Ascending aorta (tissue), 2 donors: ENCODE data around the gene PHAF1. TPM values are rescaled to one million over a fixed set of nuclear protein-coding genes. Genes with fewer than 3 reads are reported as not detected.

Experiments
- DNase-seq, 2 donors: peaks; one replicate each; pipeline ENCODE4 v3.0.0-alpha.2; 2019; ENCODE audit warnings: low spot score in 2 of 2
- H3K27ac ChIP-seq, 2 donors: fragments of 200-600 bp; sonication (generic); one replicate each; pipeline ENCODE4 v1.5.1; 2016 to 2017; ENCODE audit warnings: mild to moderate bottlenecking in 1 of 2
- H3K27me3 ChIP-seq: fragments of 200-600 bp; sonication (generic); one replicate; pipeline ENCODE4 v1.5.1; 2017
- H3K36me3 ChIP-seq, 2 donors: fragments of 200-600 bp; sonication (generic); one replicate each; pipeline ENCODE4 v1.5.1; 2016
- H3K4me1 ChIP-seq, 2 donors: fragments of 200-600 bp; sonication (generic); one replicate each; pipeline ENCODE4 v1.5.1; 2016 to 2017; ENCODE audit warnings: mild to moderate bottlenecking in 1 of 2
- H3K4me3 ChIP-seq, 2 donors: fragments of 200-600 bp; sonication (generic); one replicate each; pipeline ENCODE4 v1.5.1; 2016 to 2017; ENCODE audit warnings: mild to moderate bottlenecking in 1 of 2
- H3K9me3 ChIP-seq, 2 donors: fragments of 200-600 bp; sonication (generic); one replicate each; pipeline ENCODE4 v1.5.1; 2016
- CTCF ChIP-seq, 3 experiments: fragments of 200-600 bp in 2 of 3; fragments of 450-650 bp in 1 of 3; sonication (generic) in 2 of 3; IDR thresholded peaks; one replicate each; pipeline ENCODE4 v1.5.1; 2016 to 2019; ENCODE audit warnings: antibody characterized with exemption in 3 of 3, mild to moderate bottlenecking in 1 of 3, moderate library complexity in 1 of 3
- intact Hi-C: fragments of 100-400 bp; cut with DNase I; formaldehyde crosslinking; loops from one replicate; pipeline ENCODE4 v1.15.1; 2023
- total RNA-seq: library from RNA; depleted of rRNA; stranded (reverse); fragments of >200 nt; gene quantifications from one replicate; pipeline ENCODE4 v1.1.0, GENCODE V29; 2016

Gene PHAF1
- total RNA-seq, 1 donor from 2014 or later = 4.5 TPM

- no peak for TF ChIP-seq CTCF (IDR thresholded peaks at IDR 0.05)
- Histone ChIP-seq H3K27me3 (no peaks in the 10 kb centered on the region), H3K4me3 (peak overlapping the region; percentile 57 to 64), H3K4me1 (peaks cover 19 to 29% of the 10 kb centered on the region in 2 donors), H3K9me3 (no peaks in the 10 kb centered on the region), H3K27ac (peak overlapping the region; percentile 91 to 93), H3K36me3 (no peaks in the 10 kb centered on the region)
- intact Hi-C loops = no loop called here
- DNase-seq = no peak
Observed at GRCh38 chr16:67170949-67171649, 61.4 kb downstream of the PHAF1 start.

- H3K4me3 ChIP-seq = peak overlapping the region; percentile 49 to 67
- no peaks in the 10 kb centered on the region for H3K27me3 ChIP-seq
- H3K9me3 ChIP-seq = no peaks in the 10 kb centered on the region
- peak overlapping the region; percentile 93 to 95 for H3K27ac ChIP-seq
- H3K4me1 ChIP-seq = peaks cover 25 to 36% of the 10 kb centered on the region in 2 donors
- no peak for TF ChIP-seq CTCF (IDR thresholded peaks at IDR 0.05)
- H3K36me3 ChIP-seq = no peaks in the 10 kb centered on the region
- no peak for DNase-seq
- intact Hi-C loops = no loop called here
Observed at GRCh38 chr16:67173323-67173722, 63.6 kb downstream of the PHAF1 start.

- Histone ChIP-seq H3K27me3 (no peaks in the 10 kb centered on the region), H3K27ac (peak overlapping the region; percentile 93 to 95), H3K9me3 (no peaks in the 10 kb centered on the region), H3K4me3 (peak overlapping the region; percentile 49 to 67), H3K4me1 (peaks cover 24 to 41% of the 10 kb centered on the region in 2 donors), H3K36me3 (no peaks in the 10 kb centered on the region)
- peak; percentile 19 to 48 (median 34) for TF ChIP-seq CTCF (IDR thresholded peaks at IDR 0.05)
- peak; percentile 84 to 96 for DNase-seq
- intact Hi-C loops = loop anchor here (1.0 kb wide), 2 partner anchors 9 to 15 kb away; partner anchors contain the start of genes FBXL8, MATCAP1 and TRADD
Observed at GRCh38 chr16:67173808-67174705, 64.3 kb downstream of the PHAF1 start.

- no peak for TF ChIP-seq CTCF (IDR thresholded peaks at IDR 0.05)
- Histone ChIP-seq H3K4me3 (peak overlapping the region; percentile 49 to 67), H3K36me3 (no peaks in the 10 kb centered on the region), H3K27me3 (no peaks in the 10 kb centered on the region), H3K9me3 (no peaks in the 10 kb centered on the region), H3K27ac (peak overlapping the region; percentile 93 to 95), H3K4me1 (peaks cover 17 to 34% of the 10 kb centered on the region in 2 donors)
- DNase-seq = no peak
- intact Hi-C loops = loop anchor here (1.0 kb wide), 2 partner anchors 9 to 15 kb away; partner anchors contain the start of genes FBXL8, MATCAP1 and TRADD
Observed at GRCh38 chr16:67174706-67175231, 65.0 kb downstream of the PHAF1 start.

GRCh38 chr16:67176662-67177061 is 66.9 kb downstream of the PHAF1 start:
- no peak for TF ChIP-seq CTCF (IDR thresholded peaks at IDR 0.05)
- no peaks in the 10 kb centered on the region for H3K9me3 ChIP-seq
- no peak for DNase-seq
- H3K27ac ChIP-seq = no peak overlapping the region
- H3K36me3 ChIP-seq = no peaks in the 10 kb centered on the region
- intact Hi-C loops = no loop called here
- no peak overlapping the region for H3K4me3 ChIP-seq
- H3K4me1 ChIP-seq = peaks cover 17 to 31% of the 10 kb centered on the region in 2 donors
- no peaks in the 10 kb centered on the region for H3K27me3 ChIP-seq
